H1 (cell line): ENCODE data around the gene LMO4. TPM values are rescaled to one million over a fixed set of nuclear protein-coding genes. Genes with fewer than 3 reads are reported as not detected.

Experiments used
- CTCF ChIA-PET: fragments of 300-600 bp; sonication (Branson Sonifier 250); formaldehyde crosslinking; loops from one replicate; lab custom pipeline; 2021; ENCODE audit not compliant: partially characterized antibody; lab: Charles Lee
- POLR2A ChIA-PET: fragments of 300-600 bp; sonication (Branson Sonifier 250); formaldehyde crosslinking; loops from one replicate; lab custom pipeline; 2021; ENCODE audit warnings: inconsistent platforms; ENCODE audit not compliant: partially characterized antibody; lab: Charles Lee
- DNase-seq, 2 experiments: peaks; one replicate each; pipeline versions ENCODE4 v3.0.0 to v3.0.0-alpha.2; 2010 to 2022; ENCODE audit warnings: low spot score in 2 of 2, low read depth in 1 of 2, mixed read lengths in 1 of 2
- FAIRE-seq: peaks from 2 replicates; lab custom pipeline; 2011; peaks lifted over from hg19 to GRCh38; lab: Jason Lieb, UNC
- H2AFZ ChIP-seq: 2 replicates; pipeline ENCODE4 v1.8.1; 2012; ENCODE audit warnings: low read length, inconsistent platforms
- H2AK5ac ChIP-seq: 2 replicates; pipeline ENCODE4 v1.6.1; 2013; ENCODE audit warnings: low read depth, low read length
- H2BK120ac ChIP-seq: replicated peaks from 2 replicates; pipeline ENCODE3; 2013; ENCODE audit warnings: low read depth, low read length, inconsistent platforms
- H2BK12ac ChIP-seq: 2 replicates; pipeline ENCODE4 v1.6.1; 2013; ENCODE audit warnings: low read depth, low read length
- H2BK15ac ChIP-seq: 2 replicates; pipeline ENCODE4 v1.6.1; 2013; ENCODE audit warnings: low read length
- H2BK20ac ChIP-seq: 2 replicates; pipeline ENCODE4 v1.6.1; 2013; ENCODE audit warnings: low read length
- H2BK5ac ChIP-seq: 2 replicates; pipeline ENCODE4 v1.6.1; 2013; ENCODE audit warnings: low read depth, low read length
- H3K14ac ChIP-seq: 2 replicates; pipeline ENCODE4 v1.6.1; 2013; ENCODE audit warnings: inconsistent platforms; ENCODE audit not compliant: insufficient read length
- H3K18ac ChIP-seq: 2 replicates; pipeline ENCODE4 v1.6.1; 2013; ENCODE audit warnings: low read length; ENCODE audit errors: extremely low read depth
- H3K23ac ChIP-seq: 2 replicates; pipeline ENCODE4 v1.6.1; 2013; ENCODE audit warnings: inconsistent platforms; ENCODE audit not compliant: insufficient read length
- H3K23me2 ChIP-seq: 2 replicates; pipeline ENCODE4 v1.6.1; 2013; ENCODE audit warnings: low read depth, low read length
- H3K27ac ChIP-seq: 2 replicates; pipeline ENCODE4 v1.6.1; 2011; ENCODE audit warnings: low read depth, low read length, inconsistent platforms
- H3K27me3 ChIP-seq, 4 experiments: replicated peaks in 1 of 4; 1 replicate in 1 of 4; 2 replicates in 3 of 4; pipeline versions ENCODE4 v1.6.1 to v1.8.1; 2011 to 2013; ENCODE audit warnings: low read length in 3 of 4, mild to moderate bottlenecking in 3 of 4, inconsistent platforms in 2 of 4, mixed read lengths in 2 of 4, moderate library complexity in 1 of 4; ENCODE audit not compliant: control insufficient read depth in 3 of 4, insufficient read depth in 3 of 4; ENCODE audit errors: extremely low read depth in 1 of 4
- H3K36me3 ChIP-seq, 4 experiments: 2 replicates each; pipeline versions ENCODE4 v1.6.1 to v1.8.1; 2011 to 2013; ENCODE audit warnings: mild to moderate bottlenecking in 4 of 4, low read length in 3 of 4, moderate library complexity in 2 of 4, control low read depth in 1 of 4, inconsistent platforms in 1 of 4; ENCODE audit not compliant: insufficient read depth in 4 of 4, control insufficient read depth in 2 of 4
- H3K4ac ChIP-seq: replicated peaks from 2 replicates; pipeline ENCODE3; 2013; ENCODE audit warnings: low read length, low read depth, mixed read lengths, inconsistent platforms; ENCODE audit not compliant: insufficient read length
- H3K4me1 ChIP-seq, 4 experiments: replicated peaks in 1 of 4; 1 replicate in 1 of 4; 2 replicates in 3 of 4; pipeline versions ENCODE4 v1.6.1 to v1.8.1; 2011 to 2013; ENCODE audit warnings: low read length in 3 of 4, inconsistent platforms in 2 of 4, mixed read lengths in 1 of 4; ENCODE audit not compliant: insufficient read depth in 4 of 4, control insufficient read depth in 3 of 4
- H3K4me2 ChIP-seq, 2 experiments: 2 replicates each; pipeline versions ENCODE4 v1.6.1 to v1.8.1; 2011 to 2013; ENCODE audit warnings: low read depth in 2 of 2, low read length in 2 of 2, control low read depth in 1 of 2, inconsistent platforms in 1 of 2, mild to moderate bottlenecking in 1 of 2; ENCODE audit not compliant: insufficient read depth in 1 of 2
- H3K4me3 ChIP-seq, 4 experiments: fragments of 200-600, 300-600 bp in 1 of 4; sonication (generic), shearing (Covaris generic), sonication (Bioruptor Twin) in 1 of 4; 2 replicates each; pipeline versions ENCODE4 v1.5.1 to v1.8.1; 2011 to 2016; ENCODE audit warnings: low read length in 4 of 4, low read depth in 3 of 4, control low read depth in 2 of 4, inconsistent platforms in 2 of 4, mild to moderate bottlenecking in 2 of 4, mixed read lengths in 1 of 4, moderate library complexity in 1 of 4; ENCODE audit not compliant: insufficient read depth in 2 of 4; ENCODE audit errors: extremely low read depth in 1 of 4
- H3K56ac ChIP-seq: replicated peaks from 2 replicates; pipeline ENCODE3; 2013; ENCODE audit warnings: low read depth, mild to moderate bottlenecking, mixed read lengths, low read length, inconsistent platforms; ENCODE audit not compliant: insufficient read length
- H3K79me1 ChIP-seq: 2 replicates; pipeline ENCODE4 v1.6.1; 2013; ENCODE audit warnings: low read depth, low read length, control low read depth
- H3K79me2 ChIP-seq, 2 experiments: 2 replicates each; pipeline versions ENCODE4 v1.6.1 to v1.8.1; 2012 to 2013; ENCODE audit warnings: low read length in 2 of 2, mild to moderate bottlenecking in 2 of 2, inconsistent platforms in 1 of 2; ENCODE audit not compliant: insufficient read depth in 2 of 2, control insufficient read depth in 1 of 2
- H3K9ac ChIP-seq, 4 experiments: replicated peaks in 1 of 4; 1 replicate in 1 of 4; 2 replicates in 3 of 4; pipeline versions ENCODE4 v1.6.1 to v1.8.1; 2011 to 2013; ENCODE audit warnings: low read depth in 3 of 4, low read length in 3 of 4, control low read depth in 2 of 4, mild to moderate bottlenecking in 2 of 4, moderate library complexity in 2 of 4, inconsistent platforms in 1 of 4; ENCODE audit errors: extremely low read depth in 1 of 4
- H3K9me3 ChIP-seq, 2 experiments: 2 replicates each; pipeline versions ENCODE4 v1.6.1 to v1.8.1; 2012 to 2013; ENCODE audit warnings: mild to moderate bottlenecking in 2 of 2, moderate library complexity in 2 of 2, control low read depth in 1 of 2, inconsistent platforms in 1 of 2, low read depth in 1 of 2, low read length in 1 of 2, mixed read lengths in 1 of 2; ENCODE audit not compliant: insufficient read depth in 2 of 2
- H4K20me1 ChIP-seq, 2 experiments: replicated peaks in 1 of 2; 2 replicates each; pipeline versions ENCODE3 to v1.8.1; 2011 to 2013; ENCODE audit warnings: inconsistent platforms in 2 of 2, low read length in 2 of 2, mild to moderate bottlenecking in 1 of 2; ENCODE audit not compliant: insufficient read depth in 2 of 2, control insufficient read depth in 1 of 2
- H4K5ac ChIP-seq: 2 replicates; pipeline ENCODE4 v1.6.1; 2013; ENCODE audit warnings: low read length, low read depth, mixed read lengths, inconsistent platforms; ENCODE audit not compliant: insufficient read length
- H4K8ac ChIP-seq: 2 replicates; pipeline ENCODE4 v1.8.0; 2013; ENCODE audit warnings: mild to moderate bottlenecking, moderate library complexity, low read length, inconsistent platforms; ENCODE audit not compliant: insufficient read depth; ENCODE audit errors: extremely low read depth
- H4K91ac ChIP-seq: replicated peaks from 2 replicates; pipeline ENCODE3; 2013; ENCODE audit warnings: low read length, mixed read lengths, inconsistent platforms; ENCODE audit not compliant: insufficient read length
- RXRA ChIP-seq: IDR thresholded peaks from 2 replicates; pipeline ENCODE4 v1.6.1; 2011; ENCODE audit warnings: low read depth, mild to moderate bottlenecking, low read length, moderate library complexity; ENCODE audit not compliant: insufficient read depth
- WGBS, 2 experiments: shearing (Covaris generic) in 1 of 2; methylation state at CpG; one replicate each; pipeline versions ENCODE4 v1.1.6 to v1.1.7; 2013 to 2015; ENCODE audit warnings: low lambda C conversion rate in 2 of 2, mixed read lengths in 2 of 2, inconsistent platforms in 1 of 2, low coverage in 1 of 2, missing lambda C conversion rate in 1 of 2; ENCODE audit not compliant: insufficient replicate concordance in 2 of 2, insufficient coverage in 1 of 2, insufficient read length in 1 of 2; ENCODE audit errors: extremely low coverage in 1 of 2, missing lambda C conversion rate in 1 of 2; 5-methylcytosine and 5-hydroxymethylcytosine counted together
- polyA plus RNA-seq, 7 experiments: library from polyadenylated mRNA; depleted of rRNA in 3 of 7; stranded (reverse) in 5 of 7; unstranded in 2 of 7; fragments of >200 nt in 5 of 7; fragments of 200-250 nt in 2 of 7; gene quantifications; 1 replicate in 5 of 7; 2 replicates in 1 of 7; 4 replicates in 1 of 7; pipeline versions ENCODE4 v1.2.1 to v1.2.3, GENCODE V29; 2011 to 2013; ENCODE audit warnings: missing spikeins in 2 of 7, mixed read lengths in 2 of 7
- total RNA-seq: library from RNA; stranded (reverse); fragmentation: NEBNext Ultra II Directional; extraction: Animal tissue kit (Norgen Biotek cat#: 25700); gene quantifications from 2 replicates; pipeline ENCODE4 v1.2.1, GENCODE V29; 2021

The LMO4 gene
- total and polyA plus RNA-seq, 2 of the 8 experiments (the other 6 are each of a cell fraction or from before 2014, with no cell fraction given) = 71.7 to 98.7 TPM

DNA sequence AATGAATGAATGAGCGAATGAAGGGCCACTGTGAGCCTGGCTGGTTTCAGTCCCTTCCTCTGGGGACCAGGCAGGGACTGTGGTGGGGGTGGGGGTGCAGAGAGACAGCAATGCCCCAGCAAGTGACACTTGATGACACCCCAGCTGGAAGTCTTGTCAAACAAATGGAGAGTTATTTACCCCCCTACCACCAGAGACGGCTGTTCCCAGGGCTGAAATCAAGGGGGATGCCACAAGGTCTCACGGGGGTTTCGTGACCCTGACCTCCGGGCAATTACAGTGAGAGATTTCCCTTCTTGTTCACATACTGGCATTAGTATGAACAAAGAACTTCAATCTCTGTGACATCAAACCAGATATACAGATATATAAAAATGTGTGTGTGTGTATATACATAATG, 34.0 kb upstream of the LMO4 start:
- H3K14ac ChIP-seq = no peak overlapping the region
- FAIRE-seq = no peak

More for the DNA sequence above, 34.0 kb upstream of the LMO4 start:
- no peaks in the 10 kb centered on the region for H3K9me3 ChIP-seq
- no peak overlapping the region for H2BK15ac ChIP-seq
- H3K9ac ChIP-seq = no peak overlapping the region
- no peak overlapping the region for H3K4me2 ChIP-seq
- no peak overlapping the region for H2BK5ac ChIP-seq
- H4K20me1 ChIP-seq = no peaks in the 10 kb centered on the region
- TF ChIP-seq RXRA = no peak
- H2BK20ac ChIP-seq = no peak overlapping the region; the same call in 1 of the 2 replicates
- POLR2A ChIA-PET = interaction anchor here (1.0 kb wide), 1 partner anchor 36 kb away, joined by 3 read pairs; no protein-coding TSS in a partner anchor
- CTCF ChIA-PET = interaction anchor here (0.6 to 4.4 kb wide), 9 partner anchors 9 to 347 kb away, joined by 3 to 21 read pairs (median 4); partner anchors contain the start of gene LMO4
- no peak overlapping the region for H2AFZ ChIP-seq
- no peak for DNase-seq
- H2BK120ac ChIP-seq = no peak overlapping the region
- H3K56ac ChIP-seq = no peak overlapping the region
- 86% methylated on average over 5 of the region's 5 CpGs; no CpG with 5 or more reads in 1 of the 2 experiments for WGBS, 2 experiments
- H3K23me2 ChIP-seq = no peaks in the 10 kb centered on the region
- H4K91ac ChIP-seq = no peak overlapping the region
- H2AK5ac ChIP-seq = no peak overlapping the region
- H3K4me3 ChIP-seq = no peak overlapping the region
- H3K27ac ChIP-seq = no peak overlapping the region
- no peak overlapping the region for H4K8ac ChIP-seq
- H2BK12ac ChIP-seq = no peak overlapping the region
- H3K18ac ChIP-seq = no peak overlapping the region
- peaks cover 0 to 4% (median 2%) of the 10 kb centered on the region in 4 experiments; a peak in 2 of 7 replicates for H3K4me1 ChIP-seq
- H4K5ac ChIP-seq = no peak overlapping the region
- H3K79me2 ChIP-seq = no peaks in the 10 kb centered on the region
- H3K36me3 ChIP-seq = no peaks in the 10 kb centered on the region
- H3K4ac ChIP-seq = no peak overlapping the region
- H3K23ac ChIP-seq = no peak overlapping the region
- no peaks in the 10 kb centered on the region for H3K27me3 ChIP-seq
- no peaks in the 10 kb centered on the region for H3K79me1 ChIP-seq
